Esophagus (tissue), 2 donors: ENCODE measurements around the gene MSI2. TPM values are rescaled to one million over a fixed set of nuclear protein-coding genes. Genes with fewer than 3 reads are reported as not detected.
"Not testable (repeated sequence)": the region's sequence is repeated elsewhere in the genome, so short reads cannot be mapped to it uniquely, and the experiment has no call there.

Experiments
- H3K27ac ChIP-seq, 2 donors: one replicate each; pipeline ENCODE4 v1.5.1; 2013; ENCODE audit warnings: low read depth in 2 of 2, mild to moderate bottlenecking in 2 of 2, inconsistent platforms in 1 of 2, low read length in 1 of 2, moderate library complexity in 1 of 2
- H3K27me3 ChIP-seq, 2 donors: one replicate each; pipeline ENCODE4 v1.6.1; 2013; ENCODE audit warnings: low read length in 2 of 2, control low read depth in 1 of 2, mild to moderate bottlenecking in 1 of 2; ENCODE audit not compliant: insufficient read depth in 2 of 2, control insufficient read depth in 1 of 2
- H3K36me3 ChIP-seq, 2 donors: one replicate each; pipeline ENCODE4 v1.6.1; 2013; ENCODE audit warnings: low read length in 1 of 2; ENCODE audit not compliant: control insufficient read depth in 2 of 2, insufficient read depth in 2 of 2
- H3K4me1 ChIP-seq, 2 donors: one replicate each; pipeline ENCODE4 v1.6.1; 2013; ENCODE audit warnings: low read length in 1 of 2; ENCODE audit not compliant: control insufficient read depth in 2 of 2, insufficient read depth in 2 of 2
- H3K4me3 ChIP-seq, 2 donors: one replicate each; pipeline ENCODE4 v1.5.1; 2013; ENCODE audit warnings: low read length in 2 of 2, mild to moderate bottlenecking in 2 of 2, low read depth in 1 of 2, moderate library complexity in 1 of 2
- H3K9me3 ChIP-seq, 2 donors: one replicate each; pipeline ENCODE4 v1.6.1; 2013; ENCODE audit warnings: mild to moderate bottlenecking in 2 of 2, low read depth in 1 of 2, low read length in 1 of 2, moderate library complexity in 1 of 2; ENCODE audit not compliant: control insufficient read depth in 2 of 2, insufficient read depth in 1 of 2
- WGBS, 2 donors: extraction: QIAGEN DNeasy Blood & Tissue Kit; methylation state at CpG; one replicate each; pipeline ENCODE4 v1.1.7; 2013; 5-methylcytosine and 5-hydroxymethylcytosine counted together
- polyA plus RNA-seq, 2 donors: library from polyadenylated mRNA; stranded (reverse); fragments of 200-250 nt; gene quantifications; one replicate each; pipeline ENCODE4 v1.2.3, GENCODE V29; 2013
- donor health status: healthy with polysubstance abuse.
- donor health status: Bipolar disorder and iron deficiency.

MSI2 gene
- polyA plus RNA-seq, 2 donors = 7.8 to 8.2 TPM

DNA sequence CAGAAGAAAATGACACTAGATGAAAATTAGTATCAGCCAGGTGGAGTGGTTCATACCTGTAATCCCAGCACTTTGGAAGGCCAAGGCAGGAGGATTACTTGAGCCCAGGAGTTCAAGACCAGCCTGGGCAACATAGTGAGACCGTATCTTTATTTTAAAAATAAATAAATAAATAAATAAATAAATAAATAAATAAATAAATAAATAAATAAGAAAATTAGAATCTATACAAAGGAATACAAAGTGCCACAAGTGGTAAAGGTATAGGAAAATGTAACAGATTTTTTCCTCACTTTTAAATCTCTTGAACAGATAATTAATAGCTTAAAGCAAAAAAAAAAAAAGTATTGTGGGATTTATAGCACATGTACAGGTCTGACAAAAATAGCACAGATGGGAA lies 33.9 kb upstream of the MSI2 start:
- not testable (repeated sequence) for H3K27me3 ChIP-seq, H3K9me3 ChIP-seq, H3K4me1 ChIP-seq, H3K4me3 ChIP-seq, H3K27ac ChIP-seq, H3K36me3 ChIP-seq
- 92 to 97% methylated on average over 1 of the region's 1 CpG for WGBS, 2 donors

DNA sequence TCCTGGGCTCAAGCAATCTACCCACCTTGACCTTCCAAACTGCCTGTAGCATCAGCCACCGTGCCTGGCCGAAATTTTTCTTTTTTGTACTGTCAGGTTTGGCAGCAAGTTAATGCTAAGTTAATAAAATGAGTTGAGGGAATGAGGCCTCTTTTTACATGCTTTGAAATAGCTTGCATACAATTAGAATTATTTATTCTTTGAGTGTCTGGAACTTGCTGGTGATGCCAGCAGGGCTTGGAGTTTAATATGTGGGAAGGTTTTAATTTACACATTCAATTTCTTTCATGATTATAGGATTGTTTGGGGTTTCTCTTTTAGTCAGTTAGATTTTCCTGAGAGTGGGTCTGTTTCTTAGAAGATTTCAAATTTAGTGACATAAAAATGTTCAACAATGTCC lies 31.2 kb upstream of the MSI2 start:
- Histone ChIP-seq H3K36me3 (no peaks in the 10 kb centered on the region), H3K27ac (no peak overlapping the region), H3K4me3 (no peak overlapping the region), H3K4me1 (no peaks in the 10 kb centered on the region), H3K27me3 (no peaks in the 10 kb centered on the region), H3K9me3 (no peaks in the 10 kb centered on the region)
- WGBS, 2 donors = 64 to 83% methylated on average over 2 of the region's 2 CpGs

DNA sequence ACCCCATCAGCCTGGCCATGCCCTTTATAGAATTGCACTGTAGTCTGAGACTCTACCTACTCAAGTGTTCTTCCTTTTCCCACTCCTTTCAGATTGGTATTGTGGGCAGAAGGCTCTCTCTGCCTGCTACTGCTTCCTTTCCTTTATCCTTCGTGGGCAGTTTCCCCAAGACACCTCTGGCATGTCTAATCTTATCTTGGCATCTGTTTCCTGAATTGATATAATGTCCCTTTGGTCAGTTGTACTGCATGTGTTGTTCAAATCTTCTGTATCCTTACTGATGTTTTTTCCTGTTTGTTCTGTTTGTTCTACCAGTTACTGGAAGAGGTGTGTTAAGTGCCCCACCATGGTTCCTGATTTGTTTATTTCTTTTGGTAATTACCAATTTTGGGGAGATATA lies 29.5 kb upstream of the MSI2 start:
- no peaks in the 10 kb centered on the region for H3K4me1 ChIP-seq
- WGBS, 2 donors = 75 to 76% methylated on average over 1 of the region's 1 CpG
- H3K27me3 ChIP-seq = no peaks in the 10 kb centered on the region
- H3K4me3 ChIP-seq = no peak overlapping the region
- no peak overlapping the region for H3K27ac ChIP-seq
- no peaks in the 10 kb centered on the region for H3K9me3 ChIP-seq
- no peaks in the 10 kb centered on the region for H3K36me3 ChIP-seq

DNA sequence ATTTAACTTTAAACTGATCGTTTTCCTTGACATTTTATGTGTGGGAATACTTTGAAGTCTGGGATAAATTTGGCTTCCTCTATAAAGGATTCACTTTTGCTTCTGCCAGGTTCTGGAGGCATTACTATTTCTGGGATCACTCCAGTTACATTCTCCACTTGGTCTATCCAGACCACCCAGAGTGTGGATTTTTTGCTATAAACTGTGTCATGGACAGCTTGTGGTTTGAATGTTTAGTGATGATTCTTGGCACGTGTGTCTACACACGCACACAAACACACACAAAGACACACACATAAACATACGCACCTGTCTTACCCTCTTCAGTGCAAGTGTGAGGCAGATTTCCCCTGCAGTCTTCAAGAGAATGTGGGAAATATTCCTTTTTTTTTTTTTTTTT lies 27.4 kb upstream of the MSI2 start:
- no peak overlapping the region for H3K27ac ChIP-seq
- no peaks in the 10 kb centered on the region for H3K27me3 ChIP-seq
- H3K9me3 ChIP-seq = no peaks in the 10 kb centered on the region
- 48 to 68% methylated on average over 4 of the region's 4 CpGs for WGBS, 2 donors
- no peaks in the 10 kb centered on the region for H3K36me3 ChIP-seq
- no peak overlapping the region for H3K4me3 ChIP-seq
- H3K4me1 ChIP-seq = no peaks in the 10 kb centered on the region

DNA sequence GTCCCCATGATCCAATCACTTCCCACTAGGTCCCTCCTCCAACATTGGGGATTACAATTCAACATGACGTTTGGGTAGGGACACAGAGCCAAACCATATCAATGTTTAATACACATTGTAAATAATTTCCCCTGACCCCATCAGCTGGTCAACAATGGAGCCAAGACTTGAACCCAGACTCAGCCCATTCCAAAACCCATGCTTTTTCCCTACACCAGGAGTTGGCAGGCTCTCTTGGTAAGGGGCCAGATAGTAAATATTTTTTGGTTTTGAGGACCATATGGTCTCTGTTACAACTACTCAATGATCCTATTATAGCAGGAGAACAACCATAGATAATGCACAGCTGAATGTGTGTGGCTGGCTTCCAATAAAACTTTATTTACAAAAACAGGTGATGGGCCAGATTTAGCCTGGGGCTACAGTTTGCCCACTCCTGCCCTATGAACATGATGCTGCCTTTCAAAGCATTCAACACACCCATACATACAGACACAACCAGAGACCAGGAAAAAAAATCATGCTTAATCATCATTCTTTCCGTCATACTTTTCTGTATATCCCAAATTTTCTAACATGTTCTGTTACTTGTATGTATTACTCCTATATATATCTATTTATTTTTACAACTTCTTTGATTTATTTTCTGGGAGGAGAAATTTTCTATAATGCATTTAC lies 22.1 kb upstream of the MSI2 start:
- Histone ChIP-seq H3K36me3 (no peaks in the 10 kb centered on the region), H3K9me3 (no peaks in the 10 kb centered on the region), H3K4me3 (no peak overlapping the region), H3K27me3 (no peaks in the 10 kb centered on the region), H3K27ac (no peak overlapping the region), H3K4me1 (no peaks in the 10 kb centered on the region)
- 61 to 67% methylated on average over 2 of the region's 2 CpGs for WGBS, 2 donors

DNA sequence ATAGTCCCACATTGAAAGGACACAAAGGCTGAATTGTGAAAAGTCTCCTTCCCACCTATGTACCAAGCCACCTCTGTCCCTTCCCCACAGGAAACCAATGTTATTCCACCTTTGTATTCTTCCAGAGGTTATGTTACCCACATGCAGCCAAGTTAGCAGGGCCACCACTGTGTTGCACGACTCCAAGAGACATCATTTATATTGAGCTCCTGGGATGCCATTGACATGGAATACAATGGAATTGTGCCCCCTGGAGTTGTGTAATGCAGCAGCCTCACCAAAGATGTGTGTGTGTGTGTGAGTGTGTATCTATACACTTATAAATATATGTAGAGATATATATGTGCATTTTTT lies 21.6 kb upstream of the MSI2 start:
- no peaks in the 10 kb centered on the region for H3K9me3 ChIP-seq
- no peak overlapping the region for H3K4me3 ChIP-seq
- 38 to 45% methylated on average over 1 of the region's 1 CpG for WGBS, 2 donors

DNA sequence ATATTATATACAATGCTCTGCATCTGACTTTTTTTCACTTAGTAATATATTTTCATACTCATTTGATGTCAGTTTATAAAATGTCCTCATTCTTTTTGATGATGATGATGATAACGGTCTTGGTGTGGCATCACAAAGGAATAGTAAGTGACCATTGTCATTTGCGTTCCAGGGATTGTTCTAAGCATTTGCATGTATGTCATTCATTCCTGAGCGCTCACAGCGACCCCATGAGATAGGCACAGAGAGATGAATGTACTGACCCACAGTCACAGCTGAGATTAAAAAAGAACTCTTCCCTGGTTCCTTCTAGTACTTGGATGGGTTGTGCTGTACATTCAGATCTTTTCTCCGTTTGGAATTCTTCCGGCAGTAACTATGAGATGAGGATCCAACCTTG lies 21.2 kb upstream of the MSI2 start:
- no peaks in the 10 kb centered on the region for H3K4me1 ChIP-seq
- no peaks in the 10 kb centered on the region for H3K36me3 ChIP-seq
- H3K9me3 ChIP-seq = no peaks in the 10 kb centered on the region
- H3K27ac ChIP-seq = no peak overlapping the region
- no peak overlapping the region for H3K4me3 ChIP-seq
- no peaks in the 10 kb centered on the region for H3K27me3 ChIP-seq
- 90 to 92% methylated on average over 6 of the region's 6 CpGs for WGBS, 2 donors

More for the DNA sequence above, 21.6 kb upstream of the MSI2 start:
- Histone ChIP-seq H3K4me1 (no peaks in the 10 kb centered on the region), H3K27ac (no peak overlapping the region), H3K36me3 (no peaks in the 10 kb centered on the region), H3K27me3 (no peaks in the 10 kb centered on the region)

DNA sequence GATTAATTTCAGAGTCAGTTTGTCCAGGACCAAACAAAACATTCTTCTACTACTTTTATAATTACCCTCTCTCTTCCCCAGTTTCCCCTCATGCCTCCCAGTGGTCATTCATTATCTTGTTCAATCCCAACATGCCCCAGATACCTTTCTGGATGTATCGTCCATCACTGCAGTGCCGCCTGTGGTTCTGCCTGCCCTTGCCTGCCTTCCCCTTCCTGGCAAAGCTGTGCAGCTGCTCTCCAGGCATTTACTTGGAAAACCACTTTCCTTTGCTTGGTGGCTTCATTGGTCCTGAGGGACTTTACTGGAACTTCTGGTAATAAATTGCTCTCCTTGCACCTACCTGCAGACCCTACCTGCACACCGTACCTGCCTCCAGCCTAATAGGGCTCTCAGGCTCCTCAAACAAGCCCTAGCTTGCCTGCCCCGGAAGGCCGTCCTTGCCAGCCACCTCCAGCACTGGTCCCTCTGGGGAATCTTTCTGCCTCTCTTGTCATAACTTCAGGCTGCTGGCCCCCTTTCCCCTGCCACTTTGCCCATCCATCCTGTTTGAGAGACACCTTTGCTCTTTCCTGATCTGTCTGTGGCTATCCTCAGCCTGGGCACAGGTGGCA lies 19.5 kb upstream of the MSI2 start:
- H3K4me3 ChIP-seq = no peak overlapping the region
- H3K27me3 ChIP-seq = no peaks in the 10 kb centered on the region
- H3K9me3 ChIP-seq = no peaks in the 10 kb centered on the region
- H3K4me1 ChIP-seq = no peaks in the 10 kb centered on the region
- H3K36me3 ChIP-seq = no peaks in the 10 kb centered on the region
- H3K27ac ChIP-seq = no peak overlapping the region
- 58 to 64% methylated on average over 5 of the region's 5 CpGs for WGBS, 2 donors

DNA sequence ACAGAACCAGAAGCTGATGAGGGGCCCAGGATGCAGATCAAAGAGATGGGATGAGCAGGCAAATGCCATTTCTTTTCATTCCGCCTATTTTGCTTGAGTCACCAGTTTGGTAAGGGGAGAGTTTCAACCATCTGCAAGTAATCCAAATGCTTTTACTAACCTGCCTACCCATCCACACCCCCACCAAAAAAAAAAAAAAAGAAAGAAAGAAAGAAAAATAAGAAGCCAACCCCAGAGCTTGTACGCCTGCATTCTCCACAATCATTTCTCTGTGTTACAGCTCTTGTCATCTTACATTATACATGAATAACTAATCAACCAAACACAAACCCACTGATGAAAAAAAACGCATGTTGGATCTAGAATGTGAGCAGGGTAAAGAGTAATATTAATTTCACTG lies 15.7 kb upstream of the MSI2 start:
- no peaks in the 10 kb centered on the region for H3K9me3 ChIP-seq
- H3K27me3 ChIP-seq = no peaks in the 10 kb centered on the region
- no peaks in the 10 kb centered on the region for H3K36me3 ChIP-seq
- H3K4me1 ChIP-seq = no peaks in the 10 kb centered on the region
- 75 to 81% methylated on average over 3 of the region's 3 CpGs for WGBS, 2 donors
- no peak overlapping the region for H3K4me3 ChIP-seq
- H3K27ac ChIP-seq = no peak overlapping the region

DNA sequence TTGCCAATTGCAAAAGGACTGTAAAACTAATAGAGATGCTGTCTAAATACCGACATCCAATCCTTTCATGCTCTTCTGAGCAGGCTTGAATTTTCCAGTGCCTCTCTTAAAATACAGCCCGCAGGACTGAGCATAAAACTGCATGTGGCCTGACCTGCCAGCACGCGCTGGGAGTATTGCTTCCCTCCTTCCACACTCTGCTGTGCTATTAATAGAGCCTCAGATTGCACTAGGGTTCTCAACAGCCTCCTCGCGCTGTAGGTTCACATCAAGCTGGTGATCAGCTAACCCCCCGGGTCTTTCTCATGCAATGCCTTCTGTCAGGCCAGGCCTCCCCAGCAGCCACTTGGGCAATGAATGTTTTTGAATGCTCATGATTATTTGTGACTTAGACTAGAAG lies 14.2 kb upstream of the MSI2 start:
- 75% methylated on average over 7 of the region's 7 CpGs for WGBS, 2 donors
- H3K4me3 ChIP-seq = no peak overlapping the region
- no peaks in the 10 kb centered on the region for H3K4me1 ChIP-seq
- no peaks in the 10 kb centered on the region for H3K27me3 ChIP-seq
- no peak overlapping the region for H3K27ac ChIP-seq
- H3K9me3 ChIP-seq = no peaks in the 10 kb centered on the region
- no peaks in the 10 kb centered on the region for H3K36me3 ChIP-seq
